NOMO-1 treated with DMSO at 0.1 percent for 48 hours (cell line): Measurements from ENCODE around the gene TMEM115.
A peak's percentile ranks its signal among the peaks of the same experiment; 100 is the strongest.

ENCODE experiments used
- DNase-seq: peaks from one replicate; lab custom pipeline; 2025; ENCODE audit not compliant: unreplicated experiment; lab: John Stamatoyannopoulos, UW

TMEM115 gene

GRCh38 chr3:50378024-50378423 lies 18.7 kb upstream of the TMEM115 start:
- no peak for DNase-seq

DNA sequence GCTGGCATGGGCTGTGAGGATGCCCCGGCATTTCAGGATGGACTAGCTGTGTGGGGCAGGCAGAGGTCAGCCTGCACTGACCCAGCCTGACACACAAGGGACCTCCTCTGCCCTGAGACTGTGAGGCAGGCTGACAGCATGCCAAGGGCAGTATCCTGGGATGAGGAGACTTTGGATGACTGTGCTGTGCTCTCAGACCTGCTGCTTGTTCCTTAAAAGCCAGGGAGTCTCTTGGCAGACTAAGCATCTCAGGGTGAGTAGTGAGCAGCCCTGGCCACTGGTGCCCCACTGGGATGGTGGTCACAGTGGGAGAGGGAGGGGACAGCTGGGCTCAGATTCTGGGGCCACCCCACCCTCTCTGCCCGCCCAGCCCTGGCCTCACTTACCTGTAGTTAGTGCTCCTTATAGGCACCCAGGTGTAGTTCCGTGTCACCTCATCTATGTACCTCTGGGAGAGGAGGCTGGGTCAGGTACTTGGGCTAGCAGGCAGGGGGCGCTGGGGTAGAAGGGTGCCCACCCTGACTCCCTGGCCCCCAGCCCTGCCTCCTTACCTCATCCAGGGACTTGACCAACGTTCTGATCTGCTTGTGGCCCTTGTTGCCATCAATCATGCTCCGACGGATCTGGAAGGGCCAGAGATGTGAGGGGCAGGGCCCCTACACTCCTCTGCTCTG lies 16.1 kb upstream of the TMEM115 start:
- no peak for DNase-seq

- no peak for DNase-seq
These were observed 15.3 kb upstream of the TMEM115 start for GRCh38 chr3:50374363-50375257.

DNA sequence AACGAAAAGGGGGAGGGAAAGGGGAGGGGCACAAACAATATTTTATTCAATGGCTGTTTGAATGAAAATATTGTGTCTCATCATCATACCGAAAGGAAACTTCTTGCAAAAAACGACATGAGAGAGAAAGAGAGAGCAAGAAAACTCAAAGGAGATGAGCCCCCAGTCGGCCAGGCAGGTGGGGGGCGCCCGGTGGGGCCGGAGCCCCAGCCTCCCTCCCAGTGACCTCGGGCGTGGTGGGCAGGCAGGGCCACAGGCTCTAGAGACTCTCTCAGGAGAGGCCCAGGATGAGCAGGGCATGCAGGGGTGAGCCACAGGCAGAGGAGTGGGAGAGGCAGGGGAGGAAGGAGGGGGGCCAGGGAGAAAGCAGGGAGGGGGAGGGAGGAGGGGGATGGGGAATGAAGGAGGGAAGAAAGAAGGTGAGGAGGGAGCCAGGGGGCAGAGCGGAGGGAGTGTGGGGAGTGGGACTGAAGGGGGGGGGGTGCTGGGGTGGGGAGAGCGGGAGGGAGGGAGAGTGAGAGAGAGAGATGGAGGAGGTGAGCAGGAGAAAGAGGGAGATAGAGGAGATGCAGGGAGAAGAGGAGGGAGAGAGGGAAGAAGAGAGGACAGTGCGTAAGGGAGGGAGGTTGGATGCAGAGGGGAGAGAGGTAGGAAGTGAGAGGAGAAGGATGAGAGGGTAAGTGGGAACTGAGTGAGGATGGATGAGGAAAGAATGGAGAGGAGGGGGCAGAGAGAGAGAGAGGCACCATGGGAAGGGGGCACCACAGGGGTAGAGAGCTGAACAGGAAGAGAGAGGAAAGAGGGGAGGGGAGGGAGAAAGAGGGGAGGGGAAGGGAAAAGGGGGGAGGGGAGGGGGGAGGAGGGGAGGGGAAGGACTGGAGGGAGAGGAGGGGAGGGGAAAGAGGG lies 14.1 kb upstream of the TMEM115 start:
- no peak for DNase-seq

DNA sequence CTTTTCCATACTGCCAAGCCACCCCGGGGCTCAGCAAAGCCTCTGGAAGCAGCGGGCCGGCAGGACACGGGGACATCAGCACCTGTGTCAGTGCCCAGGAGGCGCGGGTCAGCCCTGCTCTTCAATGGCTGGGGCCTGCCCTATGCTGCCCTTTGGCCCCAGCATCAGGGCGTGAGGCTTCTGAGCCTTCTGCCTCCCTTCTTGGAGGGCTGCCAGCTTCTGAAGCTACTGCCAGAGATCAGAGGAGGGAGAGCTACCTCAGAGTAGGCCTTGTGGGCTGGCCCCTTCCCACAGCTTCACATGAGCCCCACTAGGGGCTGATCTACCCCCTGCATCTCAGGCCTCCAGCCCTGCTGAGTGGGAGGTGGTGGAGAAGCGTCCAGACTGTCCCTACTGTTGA lies 13.0 kb upstream of the TMEM115 start:
- DNase-seq: no peak

- no peak for DNase-seq
These were observed 11.9 kb upstream of the TMEM115 start for GRCh38 chr3:50371133-50371685.

DNA sequence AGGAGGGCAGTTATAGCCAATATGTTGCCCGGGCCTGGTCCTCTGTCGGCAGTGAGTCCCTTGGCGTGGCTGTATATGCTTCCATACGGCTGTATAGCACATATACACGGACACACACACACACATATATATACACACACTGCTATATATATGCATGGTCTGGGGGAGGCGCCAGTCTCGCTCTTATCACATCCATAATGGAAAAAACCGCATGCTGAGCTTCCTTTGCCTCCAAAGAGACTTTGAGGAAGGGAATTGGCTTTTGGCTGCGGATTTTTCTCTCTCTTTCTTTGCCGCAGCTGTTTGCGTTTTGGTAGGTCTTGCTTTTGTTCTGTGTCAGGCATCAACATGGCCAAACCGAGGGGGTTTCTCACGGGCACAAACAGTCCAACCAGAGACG lies 11.3 kb upstream of the TMEM115 start:
- peak; percentile 28 for DNase-seq

DNA sequence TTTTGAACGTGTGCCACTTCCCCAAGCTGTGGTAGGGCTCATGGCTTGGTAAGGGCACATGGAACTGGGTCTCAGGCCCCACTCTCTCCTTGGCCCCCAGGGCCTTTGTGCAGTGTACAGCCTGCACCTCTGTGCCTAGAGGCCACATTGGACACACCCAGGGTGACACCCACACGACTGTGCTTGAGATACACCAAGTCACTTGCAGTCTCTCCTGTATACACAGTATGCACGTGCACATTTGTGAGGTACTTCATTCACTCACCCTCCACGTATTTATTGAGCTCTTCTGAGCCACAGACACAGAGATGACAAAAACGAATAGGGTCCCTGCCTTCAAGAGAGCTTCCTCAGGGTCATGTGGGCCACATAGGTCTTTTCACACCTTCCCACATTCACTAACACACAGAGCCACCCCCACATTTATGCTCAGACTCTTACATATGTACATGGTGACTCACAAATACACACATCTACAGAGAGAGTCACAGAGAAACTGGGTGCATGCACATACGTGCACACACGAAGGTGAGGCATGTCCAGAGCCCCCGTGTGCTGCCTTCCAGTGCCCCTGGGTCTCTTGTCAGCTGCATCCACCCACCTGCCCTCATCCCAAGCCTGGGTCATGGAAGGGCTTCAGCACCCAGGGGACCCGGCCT lies 9.8 kb upstream of the TMEM115 start:
- no peak for DNase-seq

- no peak for DNase-seq
These were observed 6.5 kb upstream of the TMEM115 start for GRCh38 chr3:50365842-50366220.

GRCh38 chr3:50365080-50365841 lies 5.9 kb upstream of the TMEM115 start:
- peak; percentile 85 for DNase-seq

GRCh38 chr3:50364573-50365079 lies 5.3 kb upstream of the TMEM115 start:
- DNase-seq: no peak

DNA sequence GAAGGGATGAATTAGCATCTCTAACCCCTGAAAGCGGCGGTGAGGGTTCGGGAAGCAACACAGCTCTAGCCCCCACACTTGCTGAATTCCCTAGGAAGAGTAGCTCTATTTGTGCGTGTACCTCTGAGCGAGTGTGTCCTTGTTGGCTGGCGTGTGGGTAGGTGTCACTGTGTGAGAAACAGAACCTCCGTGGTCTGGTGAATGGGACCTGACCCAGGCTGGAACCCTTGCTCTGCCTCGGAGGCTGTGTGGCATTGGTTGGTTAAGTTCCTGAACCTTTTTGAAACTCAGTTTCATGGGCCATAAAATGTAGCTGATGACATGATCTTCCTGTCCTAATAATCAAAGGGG lies 414 bp upstream of the TMEM115 start:
- no peak for DNase-seq

DNA sequence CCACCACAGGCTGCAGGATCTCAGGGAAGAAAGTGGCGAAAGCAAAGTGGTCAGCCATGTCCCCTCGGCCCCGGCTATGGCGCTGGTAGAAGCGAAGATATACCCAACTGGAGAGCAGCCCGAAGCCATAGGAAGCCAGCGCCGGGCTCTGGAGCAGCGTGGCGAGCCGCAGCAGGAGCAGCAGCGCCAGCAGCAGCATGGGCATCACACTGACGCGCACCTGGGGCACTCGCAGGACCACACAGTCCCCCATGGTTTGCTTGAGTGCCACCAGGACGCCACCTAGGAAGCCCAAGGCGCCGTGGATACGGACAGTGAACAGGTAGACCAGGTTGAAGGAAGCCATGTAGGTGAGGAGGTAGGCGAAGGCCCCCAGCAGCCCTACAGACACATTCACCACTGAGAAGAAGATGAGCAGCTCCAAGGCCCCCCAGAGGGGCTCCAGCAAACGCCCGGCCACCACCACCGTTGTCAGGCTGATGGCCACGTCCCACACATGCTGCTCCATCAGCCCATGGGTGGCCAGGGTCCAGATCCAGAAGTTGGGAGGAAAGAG lies 888 bp downstream of the TMEM115 start:
- no peak for DNase-seq

DNA sequence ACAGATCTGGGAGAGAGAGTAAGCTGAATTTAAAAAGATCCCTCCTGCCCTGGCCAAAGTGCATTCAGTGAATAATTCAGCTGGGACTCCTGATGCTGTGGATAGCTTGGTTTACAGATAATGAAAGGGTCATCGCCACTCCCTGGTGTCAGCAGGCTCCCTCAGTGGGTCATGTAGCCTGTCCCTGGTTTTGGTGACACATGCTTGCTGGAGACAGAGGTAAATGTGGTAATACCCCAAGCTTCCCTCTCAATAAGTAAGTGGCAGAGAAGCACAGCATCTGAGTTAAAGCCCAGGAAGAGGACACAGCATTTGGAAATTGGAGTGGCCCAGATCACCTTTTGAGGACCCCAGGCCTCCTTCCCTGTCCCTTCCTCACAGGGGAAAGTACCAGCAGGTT lies 1.8 kb downstream of the TMEM115 start:
- no peak for DNase-seq

DNA sequence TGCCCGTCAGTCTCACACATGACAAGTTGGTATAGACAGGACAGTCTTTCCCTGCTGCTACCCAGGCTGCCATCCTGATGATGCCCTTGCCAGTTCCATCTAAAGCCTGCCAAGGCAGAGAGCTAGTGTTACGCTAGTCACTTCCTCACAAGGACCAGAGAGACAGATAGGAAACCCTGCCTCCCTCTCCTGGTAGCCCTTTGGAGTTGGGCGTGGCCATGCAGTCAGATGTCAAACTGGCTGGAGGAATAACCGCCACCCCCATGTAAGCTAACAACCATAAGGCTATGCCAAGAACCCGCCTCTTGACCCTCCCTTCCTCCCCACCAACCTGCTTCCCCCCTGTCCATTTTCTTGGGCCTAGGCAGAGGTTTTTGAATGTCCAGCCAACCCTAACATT lies 2.8 kb downstream of the TMEM115 start:
- peak; percentile 25 for DNase-seq

- no peak for DNase-seq
These were observed 3.3 kb downstream of the TMEM115 start for GRCh38 chr3:50355829-50356552.

- no peak for DNase-seq
These were observed 4.5 kb downstream of the TMEM115 start for GRCh38 chr3:50354850-50355249.

DNA sequence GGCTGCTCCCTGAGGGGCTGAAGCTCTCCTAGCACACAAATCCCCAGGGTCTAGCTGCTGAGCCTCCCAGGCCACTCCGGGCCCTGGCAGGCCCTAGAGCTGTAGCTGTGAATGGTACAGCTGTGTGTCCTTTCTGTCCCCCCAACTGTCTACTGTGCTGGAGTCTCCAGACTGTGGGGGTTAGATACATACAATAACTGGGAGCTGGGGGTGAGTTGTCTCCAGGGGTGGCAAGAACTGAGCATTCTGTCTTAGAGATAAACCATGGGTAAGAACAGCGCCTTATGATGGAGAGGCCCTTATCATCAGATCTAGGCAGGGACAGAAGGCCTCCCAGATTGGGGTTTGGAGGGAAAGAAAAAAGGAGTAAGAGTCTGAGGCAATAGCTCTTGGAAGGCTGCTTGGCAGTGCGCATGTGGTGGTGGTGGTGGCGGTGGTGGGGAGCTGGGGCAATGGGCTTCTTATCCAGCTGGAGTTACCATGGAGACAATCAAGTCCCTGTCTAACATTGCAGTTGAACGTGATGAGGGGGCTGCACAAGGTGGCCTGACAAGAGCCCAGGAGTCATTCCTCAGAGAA lies 5.0 kb downstream of the TMEM115 start:
- no peak for DNase-seq
